Ascending aorta (tissue), 2 donors: ENCODE results near the gene IGFBP5. TPM values are rescaled to one million over a fixed set of nuclear protein-coding genes. Genes with fewer than 3 reads are reported as not detected.

Experiments used
- DNase-seq, 2 donors: peaks; one replicate each; pipeline ENCODE4 v3.0.0-alpha.2; 2019; ENCODE audit warnings: low spot score in 2 of 2
- H3K27ac ChIP-seq, 2 donors: fragments of 200-600 bp; sonication (generic); one replicate each; pipeline ENCODE4 v1.5.1; 2016 to 2017; ENCODE audit warnings: mild to moderate bottlenecking in 1 of 2
- H3K27me3 ChIP-seq: fragments of 200-600 bp; sonication (generic); one replicate; pipeline ENCODE4 v1.5.1; 2017
- H3K36me3 ChIP-seq, 2 donors: fragments of 200-600 bp; sonication (generic); one replicate each; pipeline ENCODE4 v1.5.1; 2016
- H3K4me1 ChIP-seq, 2 donors: fragments of 200-600 bp; sonication (generic); one replicate each; pipeline ENCODE4 v1.5.1; 2016 to 2017; ENCODE audit warnings: mild to moderate bottlenecking in 1 of 2
- H3K4me3 ChIP-seq, 2 donors: fragments of 200-600 bp; sonication (generic); one replicate each; pipeline ENCODE4 v1.5.1; 2016 to 2017; ENCODE audit warnings: mild to moderate bottlenecking in 1 of 2
- H3K9me3 ChIP-seq, 2 donors: fragments of 200-600 bp; sonication (generic); one replicate each; pipeline ENCODE4 v1.5.1; 2016
- intact Hi-C: fragments of 100-400 bp; cut with DNase I; formaldehyde crosslinking; loops from one replicate; pipeline ENCODE4 v1.15.1; 2023
- total RNA-seq: library from RNA; depleted of rRNA; stranded (reverse); fragments of >200 nt; gene quantifications from one replicate; pipeline ENCODE4 v1.1.0, GENCODE V29; 2016
- TF ChIP-seq, protein P1 (sequence below), 3 experiments: fragments of 200-600 bp in 2 of 3; fragments of 450-650 bp in 1 of 3; sonication (generic) in 2 of 3; IDR thresholded peaks; one replicate each; pipeline ENCODE4 v1.5.1; 2016 to 2019; ENCODE audit warnings: antibody characterized with exemption in 3 of 3, mild to moderate bottlenecking in 1 of 3, moderate library complexity in 1 of 3

IGFBP5 gene
- total RNA-seq, 1 donor from 2014 or later = 1,280 TPM

DNA sequence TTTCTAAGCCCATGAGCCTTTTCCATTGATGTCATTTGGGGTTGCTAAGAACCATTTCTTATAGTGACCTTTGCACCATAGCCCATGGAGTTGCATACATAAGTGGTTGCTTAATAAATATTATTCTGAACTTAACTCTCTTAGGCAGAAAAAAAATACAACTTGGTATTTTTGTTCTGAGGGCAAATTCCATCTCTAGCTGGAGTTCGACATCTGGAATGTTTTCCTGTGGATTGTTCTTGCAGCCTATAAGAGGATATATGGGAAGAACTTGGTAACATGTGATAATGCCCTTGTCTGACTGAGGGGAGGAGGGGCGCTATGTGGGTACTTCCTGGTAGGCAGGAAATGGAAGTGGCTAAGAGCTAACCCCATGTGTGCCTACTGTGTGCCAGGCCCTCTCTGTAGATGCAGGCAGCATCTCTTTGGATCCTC is 41.4 kb downstream of the IGFBP5 start:
- TF ChIP-seq, protein P1, sequence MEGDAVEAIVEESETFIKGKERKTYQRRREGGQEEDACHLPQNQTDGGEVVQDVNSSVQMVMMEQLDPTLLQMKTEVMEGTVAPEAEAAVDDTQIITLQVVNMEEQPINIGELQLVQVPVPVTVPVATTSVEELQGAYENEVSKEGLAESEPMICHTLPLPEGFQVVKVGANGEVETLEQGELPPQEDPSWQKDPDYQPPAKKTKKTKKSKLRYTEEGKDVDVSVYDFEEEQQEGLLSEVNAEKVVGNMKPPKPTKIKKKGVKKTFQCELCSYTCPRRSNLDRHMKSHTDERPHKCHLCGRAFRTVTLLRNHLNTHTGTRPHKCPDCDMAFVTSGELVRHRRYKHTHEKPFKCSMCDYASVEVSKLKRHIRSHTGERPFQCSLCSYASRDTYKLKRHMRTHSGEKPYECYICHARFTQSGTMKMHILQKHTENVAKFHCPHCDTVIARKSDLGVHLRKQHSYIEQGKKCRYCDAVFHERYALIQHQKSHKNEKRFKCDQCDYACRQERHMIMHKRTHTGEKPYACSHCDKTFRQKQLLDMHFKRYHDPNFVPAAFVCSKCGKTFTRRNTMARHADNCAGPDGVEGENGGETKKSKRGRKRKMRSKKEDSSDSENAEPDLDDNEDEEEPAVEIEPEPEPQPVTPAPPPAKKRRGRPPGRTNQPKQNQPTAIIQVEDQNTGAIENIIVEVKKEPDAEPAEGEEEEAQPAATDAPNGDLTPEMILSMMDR (IDR thresholded peaks at IDR 0.05) = no peak
- peak overlapping the region; percentile 72 to 91 for H3K27ac ChIP-seq
- no peak for DNase-seq
- no peaks in the 10 kb centered on the region for H3K9me3 ChIP-seq
- H3K27me3 ChIP-seq = no peaks in the 10 kb centered on the region
- H3K4me1 ChIP-seq = peaks cover 15 to 70% of the 10 kb centered on the region in 2 donors
- intact Hi-C loops = loop anchor here (2.0 to 5.0 kb wide), 2 partner anchors 19 to 132 kb away; no protein-coding TSS in a partner anchor
- no peak overlapping the region for H3K4me3 ChIP-seq
- H3K36me3 ChIP-seq = peaks cover 0 to 11% of the 10 kb centered on the region in 2 donors

DNA sequence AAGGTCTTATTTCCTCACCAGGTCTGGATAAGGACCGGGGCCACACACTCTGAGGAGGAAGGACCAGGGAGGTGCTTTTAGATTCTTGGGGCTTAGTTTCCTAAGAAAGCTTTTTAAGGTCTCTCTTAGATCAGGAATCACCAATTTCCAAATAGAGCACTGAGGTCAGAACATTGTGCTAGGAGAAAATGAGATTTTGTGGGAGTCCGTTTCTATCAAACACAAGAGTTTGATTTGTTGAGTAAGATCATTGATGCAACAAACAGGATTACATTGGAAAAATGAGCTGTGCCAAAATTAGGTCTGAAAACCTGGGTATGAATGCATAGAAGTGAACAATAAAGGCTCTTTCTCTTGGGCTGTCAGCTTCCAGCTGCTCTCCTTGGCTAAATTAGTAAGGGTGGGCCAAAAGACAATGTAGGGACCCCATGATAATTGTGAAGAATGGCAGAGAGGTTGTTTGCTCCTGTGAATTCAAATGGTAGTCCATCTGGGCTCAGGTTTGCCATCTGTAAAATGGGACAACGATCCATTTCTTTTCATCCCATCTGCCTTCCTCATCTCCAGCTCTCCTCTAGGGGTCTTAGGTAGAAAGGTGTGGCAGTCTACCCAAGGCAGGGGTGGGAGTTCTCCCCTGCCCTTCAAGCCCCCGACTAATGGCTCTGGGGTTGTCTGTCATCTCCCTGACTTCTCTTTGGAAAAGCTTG is 42.1 kb downstream of the IGFBP5 start:
- H3K36me3 ChIP-seq = peaks cover 0 to 8% of the 10 kb centered on the region in 2 donors
- H3K9me3 ChIP-seq = no peaks in the 10 kb centered on the region
- no peak overlapping the region for H3K4me3 ChIP-seq
- H3K27ac ChIP-seq = peak overlapping the region; percentile 72 to 91
- H3K4me1 ChIP-seq = peaks cover 20 to 72% of the 10 kb centered on the region in 2 donors
- TF ChIP-seq, protein P1 (IDR thresholded peaks at IDR 0.05) = no peak
- DNase-seq = no peak
- H3K27me3 ChIP-seq = no peaks in the 10 kb centered on the region
- intact Hi-C loops = loop anchor here (5.0 kb wide), 1 partner anchor 131 kb away; no protein-coding TSS in a partner anchor

DNA sequence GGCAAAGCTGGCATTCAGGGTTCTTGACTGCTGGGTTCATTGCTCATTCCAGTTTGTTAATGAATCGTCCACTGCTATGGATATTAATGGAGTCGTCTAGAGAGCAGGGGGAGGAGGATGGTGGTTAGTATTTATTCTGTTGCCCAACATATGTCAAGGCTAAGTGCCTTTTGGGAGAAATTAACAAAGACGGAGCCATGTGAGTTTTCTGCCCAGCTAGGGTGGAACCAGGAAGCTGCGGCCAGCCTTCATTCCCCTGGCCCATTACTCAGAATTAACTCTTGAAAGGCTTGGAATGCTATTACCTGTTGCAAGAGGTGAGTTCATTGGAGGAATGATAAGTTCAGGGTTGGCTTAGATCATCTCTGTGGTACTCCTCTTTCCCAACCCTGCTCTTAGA is 42.8 kb downstream of the IGFBP5 start:
- no peak overlapping the region for H3K4me3 ChIP-seq
- DNase-seq = no peak
- H3K36me3 ChIP-seq = peaks cover 0 to 8% of the 10 kb centered on the region in 2 donors
- TF ChIP-seq, protein P1 (IDR thresholded peaks at IDR 0.05) = no peak
- no peaks in the 10 kb centered on the region for H3K9me3 ChIP-seq
- peak overlapping the region; percentile 72 to 91 for H3K27ac ChIP-seq
- intact Hi-C loops = loop anchor here (5.0 kb wide), 1 partner anchor 130 kb away; no protein-coding TSS in a partner anchor
- no peaks in the 10 kb centered on the region for H3K27me3 ChIP-seq
- peaks cover 22 to 71% of the 10 kb centered on the region in 2 donors for H3K4me1 ChIP-seq

DNA sequence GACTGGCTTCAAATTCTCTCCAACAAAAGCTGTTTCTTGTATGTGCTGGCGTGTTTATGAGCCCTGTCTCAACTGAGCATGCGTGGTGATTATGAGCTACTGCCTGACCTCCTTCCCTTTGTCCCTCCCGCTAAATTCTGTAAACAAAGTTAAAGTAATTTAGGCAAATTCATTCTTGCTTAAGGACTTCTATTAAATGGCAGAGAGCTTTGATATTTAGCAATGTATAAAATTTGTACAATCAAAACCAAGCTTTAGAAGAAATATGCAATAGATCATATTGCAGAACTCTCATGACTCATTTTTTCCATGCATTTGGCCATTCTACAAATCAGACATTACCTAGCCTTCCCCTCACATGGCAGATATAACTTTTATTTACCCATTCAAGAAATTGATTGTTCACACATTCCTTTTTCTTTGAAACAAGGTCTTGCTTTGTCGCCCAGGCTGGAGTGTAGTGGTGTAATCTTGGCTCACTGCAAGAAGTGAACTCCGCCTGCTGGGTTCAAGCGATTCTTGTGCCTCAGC is 43.9 kb downstream of the IGFBP5 start:
- H3K4me3 ChIP-seq = no peak overlapping the region
- intact Hi-C loops = loop anchor here (5.0 kb wide), 1 partner anchor 129 kb away; no protein-coding TSS in a partner anchor
- peak overlapping the region; percentile 72 to 91 for H3K27ac ChIP-seq
- H3K27me3 ChIP-seq = no peaks in the 10 kb centered on the region
- TF ChIP-seq, protein P1 (IDR thresholded peaks at IDR 0.05) = no peak
- peaks cover 19 to 65% of the 10 kb centered on the region in 2 donors for H3K4me1 ChIP-seq
- no peaks in the 10 kb centered on the region for H3K9me3 ChIP-seq
- no peak for DNase-seq
- peaks cover 0 to 1% of the 10 kb centered on the region in 2 donors for H3K36me3 ChIP-seq

DNA sequence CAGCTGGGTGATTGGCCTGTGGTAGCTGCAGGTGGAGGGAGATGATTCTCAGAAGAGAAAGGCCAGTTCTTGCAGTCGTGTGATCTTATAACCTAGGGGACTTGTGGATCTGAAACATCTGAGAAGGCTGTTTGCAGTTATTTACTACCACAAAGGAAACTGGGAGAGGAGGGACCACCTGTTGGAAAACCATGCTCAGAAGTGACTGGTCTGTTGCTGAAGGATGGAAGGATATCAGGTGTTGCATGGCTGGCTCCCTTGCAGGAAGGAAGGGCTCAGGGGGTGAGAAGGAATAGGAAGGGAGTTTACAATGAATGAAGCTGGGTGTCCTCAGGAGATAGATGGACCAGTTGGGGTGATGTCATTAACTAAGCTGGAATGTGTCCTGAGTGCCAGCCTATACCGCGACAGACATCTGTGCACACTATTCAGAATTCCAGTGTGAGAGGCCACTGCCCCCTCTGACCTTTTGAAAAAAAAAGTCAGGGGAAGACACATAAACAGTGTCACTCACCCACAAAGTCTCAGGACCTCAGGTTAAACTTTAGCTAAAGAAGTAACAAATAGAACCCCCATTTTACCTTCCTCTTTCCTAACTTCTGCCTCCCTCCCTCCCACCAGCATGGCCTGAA is 44.6 kb downstream of the IGFBP5 start:
- Histone ChIP-seq H3K9me3 (no peaks in the 10 kb centered on the region), H3K36me3 (no peaks in the 10 kb centered on the region), H3K4me3 (no peak overlapping the region), H3K27ac (peak overlapping the region; percentile 72 to 91), H3K27me3 (no peaks in the 10 kb centered on the region), H3K4me1 (peaks cover 19 to 67% of the 10 kb centered on the region in 2 donors)
- TF ChIP-seq, protein P1 (IDR thresholded peaks at IDR 0.05) = no peak
- intact Hi-C loops = loop anchor here (5.0 kb wide), 1 partner anchor 128 kb away; no protein-coding TSS in a partner anchor
- DNase-seq = no peak
